Measurements from ENCODE around the gene KLF7.

DNA sequence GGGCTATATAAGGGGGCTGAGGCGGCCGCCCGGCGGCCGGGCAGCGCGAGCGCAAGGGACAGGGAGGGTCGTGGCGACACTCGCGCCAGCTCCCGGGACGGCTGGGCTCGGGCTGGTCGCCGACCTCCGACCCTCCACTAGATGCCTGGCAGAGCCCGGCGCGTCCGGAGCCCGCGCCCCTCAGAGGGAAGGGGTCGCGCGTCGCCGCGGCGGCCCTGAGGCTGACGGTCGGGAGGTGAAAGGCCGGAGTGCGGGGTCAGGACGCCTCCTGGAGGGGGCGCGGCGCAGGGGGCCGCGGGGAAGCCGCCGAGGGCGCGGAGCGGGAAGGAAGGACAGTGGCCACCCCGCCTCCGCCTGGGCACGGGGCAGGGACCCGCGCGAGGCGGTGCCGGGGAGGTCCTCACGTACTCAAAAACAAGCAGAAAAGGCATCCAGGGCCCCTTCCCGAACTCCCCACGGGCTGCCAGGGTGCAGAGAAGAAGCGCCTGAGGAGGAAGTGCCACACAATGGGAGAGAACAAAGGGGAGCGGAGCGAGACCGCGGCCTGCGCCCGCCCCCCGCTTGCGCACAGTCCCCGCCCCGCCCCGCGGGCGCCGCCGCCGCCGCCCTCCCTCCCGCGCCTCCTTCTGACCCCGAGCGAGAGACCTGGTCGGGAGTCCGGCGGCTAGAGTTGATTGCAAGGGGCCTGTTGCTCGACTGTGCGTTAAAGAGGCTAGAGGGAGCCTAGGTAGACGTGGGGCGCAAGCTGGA, 776 bp upstream of the KLF7 start:
- TF ChIP-seq, protein P1, sequence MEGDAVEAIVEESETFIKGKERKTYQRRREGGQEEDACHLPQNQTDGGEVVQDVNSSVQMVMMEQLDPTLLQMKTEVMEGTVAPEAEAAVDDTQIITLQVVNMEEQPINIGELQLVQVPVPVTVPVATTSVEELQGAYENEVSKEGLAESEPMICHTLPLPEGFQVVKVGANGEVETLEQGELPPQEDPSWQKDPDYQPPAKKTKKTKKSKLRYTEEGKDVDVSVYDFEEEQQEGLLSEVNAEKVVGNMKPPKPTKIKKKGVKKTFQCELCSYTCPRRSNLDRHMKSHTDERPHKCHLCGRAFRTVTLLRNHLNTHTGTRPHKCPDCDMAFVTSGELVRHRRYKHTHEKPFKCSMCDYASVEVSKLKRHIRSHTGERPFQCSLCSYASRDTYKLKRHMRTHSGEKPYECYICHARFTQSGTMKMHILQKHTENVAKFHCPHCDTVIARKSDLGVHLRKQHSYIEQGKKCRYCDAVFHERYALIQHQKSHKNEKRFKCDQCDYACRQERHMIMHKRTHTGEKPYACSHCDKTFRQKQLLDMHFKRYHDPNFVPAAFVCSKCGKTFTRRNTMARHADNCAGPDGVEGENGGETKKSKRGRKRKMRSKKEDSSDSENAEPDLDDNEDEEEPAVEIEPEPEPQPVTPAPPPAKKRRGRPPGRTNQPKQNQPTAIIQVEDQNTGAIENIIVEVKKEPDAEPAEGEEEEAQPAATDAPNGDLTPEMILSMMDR (conservative IDR thresholded peaks at IDR 0.05; ENCODE audit: low read length): no peak
- TF ChIP-seq EZH2phosphoT487 (IDR thresholded peaks at IDR 0.05; ENCODE audit: borderline replicate concordance, low read depth, low read length): no peak
